Mesothelial cell of epicardium (in vitro differentiated cells): ENCODE results near the gene RAD51B. TPM values are rescaled to one million over a fixed set of nuclear protein-coding genes. Genes with fewer than 3 reads are reported as not detected.
A peak's percentile ranks its signal among the peaks of the same experiment; 100 is the strongest.

ENCODE experiments used
- DNase-seq, 2 experiments: peaks; one replicate each; pipeline ENCODE4 v3.0.0; 2021; ENCODE audit warnings: low spot score in 2 of 2; ENCODE audit not compliant: unreplicated experiment in 2 of 2
- H3K27ac Mint-ChIP-seq: 2 replicates; pipeline ENCODE4 v1.8.0; 2021; ENCODE audit warnings: mixed read lengths
- H3K27me3 Mint-ChIP-seq: 2 replicates; pipeline ENCODE4 v1.8.0; 2021; ENCODE audit warnings: low read depth, mixed read lengths
- H3K36me3 Mint-ChIP-seq: 2 replicates; pipeline ENCODE4 v1.8.0; 2021; ENCODE audit warnings: mixed read lengths
- H3K4me1 Mint-ChIP-seq: 2 replicates; pipeline ENCODE4 v1.8.0; 2021; ENCODE audit warnings: mixed read lengths
- H3K4me3 Mint-ChIP-seq: 2 replicates; pipeline ENCODE4 v1.8.0; 2021; ENCODE audit warnings: mild to moderate bottlenecking, moderate library complexity, mixed read lengths
- H3K9me3 Mint-ChIP-seq: 2 replicates; pipeline ENCODE4 v1.8.0; 2021; ENCODE audit warnings: mixed read lengths
- CTCF ChIP-seq: fragments of 200-600 bp; sonication (generic); IDR thresholded peaks from one replicate; pipeline ENCODE4 v1.5.0; 2021; ENCODE audit warnings: antibody characterized with exemption; ENCODE audit not compliant: unreplicated experiment
- total RNA-seq: library from RNA; stranded (reverse); gene quantifications from 3 replicates; pipeline ENCODE4 v1.2.1, GENCODE V29; 2021

Gene RAD51B
- total RNA-seq, 1 donor from 2014 or later, result 34.7 TPM

- H3K27ac Mint-ChIP-seq, result no peak overlapping the region
- H3K9me3 Mint-ChIP-seq, result no peaks in the 10 kb centered on the region
- no peak overlapping the region for H3K4me3 Mint-ChIP-seq
- no peak for DNase-seq
- H3K36me3 Mint-ChIP-seq, result no peaks in the 10 kb centered on the region
- peaks cover 58% of the 10 kb centered on the region for H3K4me1 Mint-ChIP-seq
- no peak for TF ChIP-seq CTCF
- no peaks in the 10 kb centered on the region for H3K27me3 Mint-ChIP-seq
These were observed 913.7 kb downstream of the RAD51B start for GRCh38 chr14:68733086-68733914.

- no peaks in the 10 kb centered on the region for H3K9me3 Mint-ChIP-seq
- no peaks in the 10 kb centered on the region for H3K36me3 Mint-ChIP-seq
- DNase-seq, result no peak
- no peak overlapping the region for H3K4me3 Mint-ChIP-seq
- no peaks in the 10 kb centered on the region for H3K27me3 Mint-ChIP-seq
- H3K4me1 Mint-ChIP-seq, result peaks cover 58% of the 10 kb centered on the region
- no peak for TF ChIP-seq CTCF
- peak overlapping the region; percentile 61 for H3K27ac Mint-ChIP-seq
These were observed 914.7 kb downstream of the RAD51B start for GRCh38 chr14:68734231-68734732.

- H3K27me3 Mint-ChIP-seq, result no peaks in the 10 kb centered on the region
- H3K4me1 Mint-ChIP-seq, result peaks cover 44% of the 10 kb centered on the region
These were observed 916.3 kb downstream of the RAD51B start for GRCh38 chr14:68735856-68736255.

GRCh38 chr14:68736471-68736871 lies 916.9 kb downstream of the RAD51B start:
- Mint-ChIP-seq H3K9me3 (peaks cover 5% of the 10 kb centered on the region), H3K36me3 (no peaks in the 10 kb centered on the region), H3K27ac (peak overlapping the region; percentile 97), H3K4me1 (peaks cover 39% of the 10 kb centered on the region), H3K27me3 (no peaks in the 10 kb centered on the region), H3K4me3 (no peak overlapping the region)
- TF ChIP-seq CTCF, result no peak
- peak in 1 of 2 experiments; percentile 45 for DNase-seq

More at GRCh38 chr14:68735856-68736255, 916.3 kb downstream of the RAD51B start:
- DNase-seq, result no peak
- Mint-ChIP-seq H3K9me3 (no peaks in the 10 kb centered on the region), H3K27ac (peak overlapping the region; percentile 97), H3K36me3 (no peaks in the 10 kb centered on the region), H3K4me3 (no peak overlapping the region)
- no peak for TF ChIP-seq CTCF

GRCh38 chr14:68737086-68737485 lies 917.5 kb downstream of the RAD51B start:
- Mint-ChIP-seq H3K27me3 (no peaks in the 10 kb centered on the region), H3K4me1 (peaks cover 37% of the 10 kb centered on the region), H3K9me3 (peaks cover 5% of the 10 kb centered on the region), H3K4me3 (no peak overlapping the region), H3K36me3 (no peaks in the 10 kb centered on the region), H3K27ac (peak overlapping the region; percentile 97)
- no peak for DNase-seq
- no peak for TF ChIP-seq CTCF
